Adrenal gland (tissue), 5 donors: Measurements from ENCODE around the gene DLGAP1.

Source experiments
- CTCF ChIP-seq, 6 experiments: fragments of 450-650 bp in 4 of 6; fragments of 200-600 bp in 2 of 6; sonication (generic) in 1 of 6; IDR thresholded peaks; 1 replicate in 5 of 6; 2 replicates in 1 of 6; pipeline versions ENCODE4 v1.5.1 to v1.8.0; 2016 to 2021; ENCODE audit warnings: antibody characterized with exemption in 6 of 6, mild to moderate bottlenecking in 2 of 6, moderate library complexity in 1 of 6
- POLR2A ChIP-seq, 2 donors: fragments of 450-650 bp; IDR thresholded peaks; one replicate each; pipeline ENCODE4 v1.6.1; 2017; ENCODE audit warnings: antibody characterized with exemption in 2 of 2, mild to moderate bottlenecking in 2 of 2, moderate library complexity in 1 of 2
- donor health status: DM: no; HTN: no; CAD: no.

- no peak for TF ChIP-seq CTCF (IDR thresholded peaks at IDR 0.05)
- TF ChIP-seq POLR2A (IDR thresholded peaks at IDR 0.05), result no peak
Observed at GRCh38 chr18:3683483-3683882, 771.6 kb downstream of the DLGAP1 start.
